GM10248 (cell line): Measurements from ENCODE around the gene CCT4.

ENCODE experiments used
- CTCF ChIA-PET: fragments of 300-600 bp; sonication (Branson Sonifier 250); formaldehyde crosslinking; extraction: SDS; loops from one replicate; lab custom pipeline; 2021; ENCODE audit warnings: antibody characterized with exemption; lab: Yijun Ruan, JAX
- POLR2A ChIA-PET: fragments of 350-650 bp; sonication (Branson Sonifier 250); formaldehyde crosslinking; extraction: SDS; loops from one replicate; lab custom pipeline; 2020; ENCODE audit warnings: antibody characterized with exemption; lab: Yijun Ruan, JAX
- DNase-seq: peaks from one replicate; pipeline ENCODE4 v3.0.0; 2012; ENCODE audit errors: extremely low spot score
- CTCF ChIP-seq: IDR thresholded peaks from 2 replicates; pipeline ENCODE4 v1.5.1; 2012; ENCODE audit warnings: mild to moderate bottlenecking, low read depth; ENCODE audit errors: extremely low read depth, missing control alignments, control extremely low read depth

Gene CCT4

GRCh38 chr2:61888267-61889055, at the start of gene CCT4:
Gene CCT4, minus strand, starts transcription at chr2:61888656. Its CDS starts 149 bp downstream, at chr2:61888507.
- POLR2A ChIA-PET = interaction anchor here (0.7 kb wide), 2 partner anchors 866 to 925 kb away, joined by 3 to 9 read pairs; no protein-coding TSS in a partner anchor
- peak; percentile 87 for DNase-seq
- CTCF ChIA-PET = no interaction called here
- no peak for TF ChIP-seq CTCF

GRCh38 chr2:61937886-61938285, 49.4 kb upstream of the CCT4 start:
- no peak for TF ChIP-seq CTCF
- no peak for DNase-seq
- POLR2A ChIA-PET = no interaction called here
- CTCF ChIA-PET = interaction anchor here (1.3 kb wide), 1 partner anchor 10 kb away, joined by 3 read pairs; no protein-coding TSS in a partner anchor

GRCh38 chr2:61937098-61937497, 48.6 kb upstream of the CCT4 start:
- ChIA-PET CTCF (no interaction called here), POLR2A (no interaction called here)
- TF ChIP-seq CTCF = no peak
- no peak for DNase-seq

- CTCF ChIA-PET = interaction anchor here (1.3 kb wide), 1 partner anchor 10 kb away, joined by 4 read pairs; no protein-coding TSS in a partner anchor
- POLR2A ChIA-PET = no interaction called here
- no peak for TF ChIP-seq CTCF
- DNase-seq = no peak
These were observed 40.5 kb upstream of the CCT4 start for GRCh38 chr2:61928826-61929461.

GRCh38 chr2:61926531-61927477, 38.3 kb upstream of the CCT4 start:
- no peak for TF ChIP-seq CTCF
- DNase-seq = no peak
- CTCF ChIA-PET = no interaction called here
- POLR2A ChIA-PET = no interaction called here
